Activated gamma-delta T cell treated with anti-CD3 and anti-CD28 coated beads, Interleukin-2, amount 50 U/mL, for 16 hours (primary cell): ENCODE results near the gene GUSB.
"Not testable (repeated sequence)": the region's sequence is repeated elsewhere in the genome, so short reads cannot be mapped to it uniquely, and the experiment has no call there.

Experiments
- DNase-seq: peaks from one replicate; pipeline ENCODE4 v3.0.0-alpha.2; 2020; ENCODE audit warnings: low read depth

GUSB gene

GRCh38 chr7:65975814-65976445 is 6.1 kb downstream of the GUSB start:
- no peak for DNase-seq

GRCh38 chr7:65974876-65975275 is 7.1 kb downstream of the GUSB start:
- no peak for DNase-seq

GRCh38 chr7:65974191-65974801 is 7.7 kb downstream of the GUSB start:
- DNase-seq: no peak

GRCh38 chr7:65972976-65973375 is 9.0 kb downstream of the GUSB start:
- no peak for DNase-seq

GRCh38 chr7:65971021-65971420 is 11.0 kb downstream of the GUSB start:
- no peak for DNase-seq

GRCh38 chr7:65968256-65969185 is 13.5 kb downstream of the GUSB start:
- DNase-seq: no peak

- DNase-seq: no peak
These were observed 14.5 kb downstream of the GUSB start for GRCh38 chr7:65967361-65968155.

- no peak for DNase-seq
These were observed 15.9 kb downstream of the GUSB start for GRCh38 chr7:65966146-65966545.

GRCh38 chr7:65964671-65965070 is 17.3 kb downstream of the GUSB start:
- DNase-seq: not testable (repeated sequence)

- DNase-seq: no peak
These were observed 20.0 kb downstream of the GUSB start for GRCh38 chr7:65962033-65962432.

GRCh38 chr7:65960351-65961074 is 21.5 kb downstream of the GUSB start:
- no peak for DNase-seq

GRCh38 chr7:65955718-65956117 is 26.3 kb downstream of the GUSB start:
- DNase-seq: no peak

GRCh38 chr7:65953890-65954450 is 28.0 kb downstream of the GUSB start:
- DNase-seq: no peak

GRCh38 chr7:65953001-65953720 is 28.9 kb downstream of the GUSB start:
- no peak for DNase-seq

- no peak for DNase-seq
These were observed 30.0 kb downstream of the GUSB start for GRCh38 chr7:65951837-65952578.

- DNase-seq: no peak
These were observed 35.1 kb downstream of the GUSB start for GRCh38 chr7:65946904-65947303.

- not testable (repeated sequence) for DNase-seq
These were observed 36.2 kb downstream of the GUSB start for GRCh38 chr7:65945787-65946186.

GRCh38 chr7:65938336-65938895 is 43.6 kb downstream of the GUSB start:
- DNase-seq: no peak

- no peak for DNase-seq
These were observed 44.7 kb downstream of the GUSB start for GRCh38 chr7:65937296-65937695.
